Lower leg skin (tissue), 4 donors: Measurements from ENCODE around the gene ATRX. TPM values are rescaled to one million over a fixed set of nuclear protein-coding genes. Genes with fewer than 3 reads are reported as not detected.

ENCODE experiments used
- DNase-seq, 2 donors: peaks; one replicate each; pipeline ENCODE4 v3.0.0-alpha.2; 2019; ENCODE audit warnings: low spot score in 2 of 2
- H3K4me3 ChIP-seq: fragments of 200-600 bp; sonication (generic); 2 replicates; pipeline ENCODE4 v1.5.1; 2017; ENCODE audit warnings: mild to moderate bottlenecking, low read depth; ENCODE audit not compliant: poor library complexity, severe bottlenecking
- POLR2A ChIP-seq, 2 donors: fragments of 450-650 bp; IDR thresholded peaks; one replicate each; pipeline ENCODE4 v1.6.1; 2016 to 2017; ENCODE audit warnings: antibody characterized with exemption in 2 of 2, mild to moderate bottlenecking in 1 of 2, moderate library complexity in 1 of 2
- WGBS, 2 donors: methylation state at CpG; one replicate each; pipeline ENCODE4 v1.1.5; 2018; 5-methylcytosine and 5-hydroxymethylcytosine counted together
- intact Hi-C: fragments of 100-400 bp; cut with DNase I; formaldehyde crosslinking; loops from one replicate; pipeline ENCODE4 v1.15.0; 2023; ENCODE audit warnings: low total_unique reads
- total RNA-seq, 4 donors: library from RNA; depleted of rRNA; stranded (reverse); fragments of >200 nt; gene quantifications; one replicate each; pipeline ENCODE4 v1.1.0, GENCODE V29; 2016
- TF ChIP-seq, protein P1 (sequence below), 3 donors: fragments of 450-650 bp; IDR thresholded peaks; one replicate each; pipeline ENCODE4 v1.5.1; 2016; ENCODE audit warnings: antibody characterized with exemption in 3 of 3, mild to moderate bottlenecking in 3 of 3, moderate library complexity in 2 of 3

ATRX gene
- total RNA-seq, 4 donors from 2014 or later: 40.2 to 90.0 (median 71.3) TPM

DNA sequence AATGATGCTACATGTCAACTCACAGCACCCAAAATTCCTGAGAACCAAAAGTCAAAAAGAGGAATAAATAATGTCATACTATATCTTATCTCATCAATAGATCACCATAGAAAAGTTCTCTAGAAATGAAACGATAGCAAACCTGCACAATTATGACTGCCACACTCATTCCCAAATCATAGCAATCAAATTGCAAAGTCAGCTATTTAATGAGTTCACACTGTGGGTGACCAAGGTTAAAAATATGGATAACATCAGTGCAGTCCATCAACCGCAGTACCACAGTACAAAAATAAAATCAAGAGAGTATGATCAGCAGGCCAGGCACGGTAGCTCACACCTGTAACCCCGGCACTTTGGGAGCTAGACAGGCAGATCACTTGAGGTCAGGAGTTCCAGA is 62.3 kb downstream of the ATRX start:
- no peak for TF ChIP-seq POLR2A (IDR thresholded peaks at IDR 0.05)
- TF ChIP-seq, protein P1, sequence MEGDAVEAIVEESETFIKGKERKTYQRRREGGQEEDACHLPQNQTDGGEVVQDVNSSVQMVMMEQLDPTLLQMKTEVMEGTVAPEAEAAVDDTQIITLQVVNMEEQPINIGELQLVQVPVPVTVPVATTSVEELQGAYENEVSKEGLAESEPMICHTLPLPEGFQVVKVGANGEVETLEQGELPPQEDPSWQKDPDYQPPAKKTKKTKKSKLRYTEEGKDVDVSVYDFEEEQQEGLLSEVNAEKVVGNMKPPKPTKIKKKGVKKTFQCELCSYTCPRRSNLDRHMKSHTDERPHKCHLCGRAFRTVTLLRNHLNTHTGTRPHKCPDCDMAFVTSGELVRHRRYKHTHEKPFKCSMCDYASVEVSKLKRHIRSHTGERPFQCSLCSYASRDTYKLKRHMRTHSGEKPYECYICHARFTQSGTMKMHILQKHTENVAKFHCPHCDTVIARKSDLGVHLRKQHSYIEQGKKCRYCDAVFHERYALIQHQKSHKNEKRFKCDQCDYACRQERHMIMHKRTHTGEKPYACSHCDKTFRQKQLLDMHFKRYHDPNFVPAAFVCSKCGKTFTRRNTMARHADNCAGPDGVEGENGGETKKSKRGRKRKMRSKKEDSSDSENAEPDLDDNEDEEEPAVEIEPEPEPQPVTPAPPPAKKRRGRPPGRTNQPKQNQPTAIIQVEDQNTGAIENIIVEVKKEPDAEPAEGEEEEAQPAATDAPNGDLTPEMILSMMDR (IDR thresholded peaks at IDR 0.05): no peak
- no peak overlapping the region for H3K4me3 ChIP-seq
- DNase-seq: no peak
- intact Hi-C loops: no loop called here
- 78 to 81% methylated on average over 4 of the region's 4 CpGs for WGBS, 2 donors

DNA sequence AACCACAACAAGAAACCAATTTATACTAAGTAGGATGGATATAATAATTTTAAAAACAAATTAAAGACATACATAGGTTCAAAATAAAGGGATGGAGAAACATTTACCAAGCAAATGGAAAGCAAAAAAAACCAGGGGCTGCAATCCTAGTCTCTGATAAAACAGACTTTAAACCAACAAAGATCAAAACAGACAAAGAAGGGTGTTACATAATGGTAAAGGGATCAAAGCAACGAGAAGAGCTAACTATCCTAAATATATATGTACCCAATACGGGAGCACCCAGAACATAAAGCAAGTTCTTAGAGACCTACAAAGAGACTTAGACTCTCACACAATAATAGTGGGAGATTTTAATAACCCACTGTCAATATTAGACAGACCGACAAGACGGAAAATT is 66.6 kb downstream of the ATRX start:
- intact Hi-C loops: no loop called here
- 92 to 98% methylated on average over 4 of the region's 4 CpGs for WGBS, 2 donors
- no peak for DNase-seq
- TF ChIP-seq, protein P1 (IDR thresholded peaks at IDR 0.05): no peak
- TF ChIP-seq POLR2A (IDR thresholded peaks at IDR 0.05): no peak
- H3K4me3 ChIP-seq: no peak overlapping the region

DNA sequence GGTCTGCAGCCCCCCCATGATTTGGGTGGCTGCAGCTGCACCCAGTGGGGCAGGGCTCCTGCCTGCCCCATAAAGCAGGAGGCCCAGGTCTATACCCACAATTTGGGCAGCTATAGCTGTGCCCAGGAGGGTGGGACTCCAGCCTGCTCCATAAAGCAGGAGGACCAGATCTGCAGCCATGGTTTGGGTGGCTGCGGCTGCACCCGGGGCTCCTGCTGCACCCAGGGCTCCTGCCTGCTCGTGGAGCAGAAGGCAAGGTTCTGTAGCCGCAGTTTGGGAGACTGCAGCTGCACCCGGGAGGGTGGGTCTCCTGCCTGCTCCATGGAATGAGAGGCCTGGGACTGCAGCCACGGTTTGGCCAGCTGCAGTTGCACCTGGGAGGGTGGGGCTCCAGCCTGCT is 81.1 kb downstream of the ATRX start:
- 94% methylated on average over 5 of the region's 6 CpGs; no CpG with 5 or more reads in 1 of the 2 donors for WGBS, 2 donors
- intact Hi-C loops: no loop called here
- TF ChIP-seq, protein P1 (IDR thresholded peaks at IDR 0.05): no peak
- no peak for DNase-seq
- H3K4me3 ChIP-seq: no peak overlapping the region

GRCh38 chrX:77698242-77698641 is 87.8 kb downstream of the ATRX start:
- no peak for DNase-seq
- H3K4me3 ChIP-seq: no peak overlapping the region
- no peak for TF ChIP-seq POLR2A (IDR thresholded peaks at IDR 0.05)
- TF ChIP-seq, protein P1 (IDR thresholded peaks at IDR 0.05): no peak
- WGBS, 2 donors: 75 to 94% methylated on average over 3 of the region's 3 CpGs
- intact Hi-C loops: no loop called here

DNA sequence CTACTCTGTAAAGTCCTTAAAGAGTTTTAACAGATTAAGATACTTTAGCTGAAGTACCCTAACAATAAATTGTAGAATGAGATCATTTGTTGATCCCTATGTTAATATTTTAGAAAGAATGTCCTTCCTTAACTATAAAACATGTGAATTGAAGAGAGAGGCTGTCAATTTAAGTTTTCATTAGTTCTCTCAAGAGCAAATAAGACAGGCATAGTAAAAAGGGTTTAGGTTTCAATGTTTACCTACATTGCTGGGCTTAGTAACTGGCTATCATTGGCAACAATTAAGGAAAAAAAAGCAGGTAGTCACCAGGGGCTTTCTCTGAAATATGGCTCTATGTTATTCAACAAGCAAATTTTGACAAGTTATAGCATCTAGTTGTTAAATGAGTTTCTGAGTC is 91.5 kb downstream of the ATRX start:
- intact Hi-C loops: no loop called here
- H3K4me3 ChIP-seq: no peak overlapping the region
- TF ChIP-seq POLR2A (IDR thresholded peaks at IDR 0.05): no peak
- TF ChIP-seq, protein P1 (IDR thresholded peaks at IDR 0.05): no peak
- no peak for DNase-seq

- WGBS, 2 donors: 86% methylated on average over 5 of the region's 5 CpGs
- no peak overlapping the region for H3K4me3 ChIP-seq
- TF ChIP-seq POLR2A (IDR thresholded peaks at IDR 0.05): no peak
- TF ChIP-seq, protein P1 (IDR thresholded peaks at IDR 0.05): no peak
- intact Hi-C loops: no loop called here
- DNase-seq: no peak
Observed at GRCh38 chrX:77693594-77693993, 92.4 kb downstream of the ATRX start.
